ENCODE results near the gene SLC2A10. TPM values are rescaled to one million over a fixed set of nuclear protein-coding genes. Genes with fewer than 3 reads are reported as not detected.

The SLC2A10 gene
- total RNA-seq, 1 experiment from 2014 or later = 0.05 TPM

- RAD21 ChIA-PET (ENCODE audit: low non-redundant PET in 1 of 2, low total read pairs in 2 of 2, uncharacterized antibody in 2 of 2, unreplicated experiment in 2 of 2) = no interaction called here
- Histone ChIP-seq H3K9me2 (ENCODE audit: insufficient read depth) (no peaks in the 10 kb centered on the region), H3K9ac (ENCODE audit: low read length) (no peak overlapping the region), H4K20me1 (ENCODE audit: insufficient read depth) (no peaks in the 10 kb centered on the region), H3K9me3 (ENCODE audit: control insufficient read depth in 1 of 2, insufficient read depth in 1 of 2, low read depth in 1 of 2, low read length in 2 of 2) (no peaks in the 10 kb centered on the region), H3K27ac (ENCODE audit: low read depth, low read length) (no peak overlapping the region), H3K4me1 (ENCODE audit: control insufficient read depth in 1 of 2, insufficient read depth in 2 of 2, low read length in 2 of 2) (peaks cover 0 to 8% of the 10 kb centered on the region in 2 experiments; a peak in 1 of 4 replicates), H3K4me2 (ENCODE audit: low read length) (no peak overlapping the region), H3K36me3 (ENCODE audit: control insufficient read depth in 1 of 2, insufficient read depth in 2 of 2, low read length in 2 of 2) (no peaks in the 10 kb centered on the region), H3K4me3 (replicated peaks in 1 of 2; ENCODE audit: low read depth in 1 of 2, low read length in 2 of 2) (no peak overlapping the region), H3K27me3 (ENCODE audit: insufficient read depth, low read length) (no peaks in the 10 kb centered on the region), H3K79me2 (ENCODE audit: insufficient read depth, low read length) (no peaks in the 10 kb centered on the region), H2AFZ (ENCODE audit: low read depth, low read length, poor library complexity, severe bottlenecking) (no peak overlapping the region)
- TF ChIP-seq SP1 (IDR thresholded peaks at IDR 0.05; ENCODE audit: low read depth) = no peak
- no peak for TF ChIP-seq MAX (IDR thresholded peaks at IDR 0.05)
- CTCF ChIA-PET = no interaction called here
- POLR2A ChIA-PET = no interaction called here
- ATAC-seq (no peak), DNase-seq (ENCODE audit: low read depth, low spot score) (no peak)
- intact Hi-C loops (cut with micrococcal nuclease) = no loop called here
- no TSS peak for BruUV-seq (replicated peaks)
Measured at GRCh38 chr20:46724343-46724959, 15.0 kb downstream of the SLC2A10 start.

GRCh38 chr20:46725186-46726165, 16.0 kb downstream of the SLC2A10 start:
- H3K27me3 ChIP-seq (ENCODE audit: insufficient read depth, low read length) = no peaks in the 10 kb centered on the region
- peaks cover 0 to 8% of the 10 kb centered on the region in 2 experiments; a peak in 1 of 4 replicates for H3K4me1 ChIP-seq (ENCODE audit: control insufficient read depth in 1 of 2, insufficient read depth in 2 of 2, low read length in 2 of 2)
- no peak overlapping the region for H3K9ac ChIP-seq (ENCODE audit: low read length)
- DNase-seq (ENCODE audit: low read depth, low spot score) = no peak
- no peak for ATAC-seq
- no peaks in the 10 kb centered on the region for H3K9me3 ChIP-seq (ENCODE audit: control insufficient read depth in 1 of 2, insufficient read depth in 1 of 2, low read depth in 1 of 2, low read length in 2 of 2)
- TF ChIP-seq YY1 (IDR thresholded peaks at IDR 0.05; ENCODE audit: extremely low read depth, insufficient replicate concordance, low read depth, low read length) (no peak), TCF7L2 (IDR thresholded peaks at IDR 0.05; ENCODE audit: borderline replicate concordance, extremely low read depth, insufficient read depth, insufficient read length) (no peak), ELF1 (IDR thresholded peaks at IDR 0.05; ENCODE audit: borderline replicate concordance, low read depth) (no peak), FOSL1 (IDR thresholded peaks at IDR 0.05; ENCODE audit: low read depth) (no peak), EGR1 (IDR thresholded peaks at IDR 0.05; ENCODE audit: low read depth) (no peak), SP1 (IDR thresholded peaks at IDR 0.05; ENCODE audit: low read depth) (no peak), CBX3 (IDR thresholded peaks at IDR 0.05; ENCODE audit: low read depth) (no peak), ATF3 (IDR thresholded peaks at IDR 0.05) (no peak), CEBPB (IDR thresholded peaks at IDR 0.05; ENCODE audit: low read depth) (no peak), ZFX (IDR thresholded peaks at IDR 0.05) (no peak), POLR2A (IDR thresholded peaks at IDR 0.05; ENCODE audit: borderline replicate concordance, extremely low read depth, insufficient read depth, insufficient read length) (no peak), SRF (IDR thresholded peaks at IDR 0.05; ENCODE audit: low read depth) (no peak), EZH2phosphoT487 (IDR thresholded peaks at IDR 0.05; ENCODE audit: borderline replicate concordance) (no peak)
- no peaks in the 10 kb centered on the region for H3K79me2 ChIP-seq (ENCODE audit: insufficient read depth, low read length)
- POLR2A ChIA-PET = no interaction called here
- CTCF ChIA-PET = no interaction called here
- H3K9me2 ChIP-seq (ENCODE audit: insufficient read depth) = no peaks in the 10 kb centered on the region
- H3K27ac ChIP-seq (ENCODE audit: low read depth, low read length) = no peak overlapping the region
- no TSS peak for BruUV-seq (replicated peaks)
- H2AFZ ChIP-seq (ENCODE audit: low read depth, low read length, poor library complexity, severe bottlenecking) = no peak overlapping the region
- H4K20me1 ChIP-seq (ENCODE audit: insufficient read depth) = no peaks in the 10 kb centered on the region
- intact Hi-C loops (cut with micrococcal nuclease) = no loop called here
- RAD21 ChIA-PET (ENCODE audit: low non-redundant PET in 1 of 2, low total read pairs in 2 of 2, uncharacterized antibody in 2 of 2, unreplicated experiment in 2 of 2) = no interaction called here
- no peak overlapping the region for H3K4me2 ChIP-seq (ENCODE audit: low read length)
- H3K4me3 ChIP-seq (replicated peaks in 1 of 2; ENCODE audit: low read depth in 1 of 2, low read length in 2 of 2) = no peak overlapping the region
- no peaks in the 10 kb centered on the region for H3K36me3 ChIP-seq (ENCODE audit: control insufficient read depth in 1 of 2, insufficient read depth in 2 of 2, low read length in 2 of 2)
